Transverse colon (tissue), 4 donors: Measurements from ENCODE around the gene MAGI1. TPM values are rescaled to one million over a fixed set of nuclear protein-coding genes. Genes with fewer than 3 reads are reported as not detected.

Experiments
- DNase-seq: peaks from one replicate; pipeline ENCODE4 v3.0.0-alpha.2; 2019
- H3K27ac ChIP-seq, 4 donors: fragments of 200-600 bp; sonication (generic); 2 replicates each; pipeline ENCODE4 v1.5.1; 2016 to 2018; ENCODE audit warnings: inconsistent platforms in 4 of 4
- H3K27me3 ChIP-seq: fragments of 200-600 bp; sonication (generic); 2 replicates; pipeline ENCODE4 v1.5.1; 2017; ENCODE audit warnings: inconsistent platforms
- H3K36me3 ChIP-seq, 4 donors: fragments of 200-600 bp; sonication (generic); 2 replicates each; pipeline ENCODE4 v1.5.1; 2017 to 2019; ENCODE audit warnings: inconsistent platforms in 4 of 4
- H3K4me1 ChIP-seq, 4 donors: fragments of 200-600 bp; sonication (generic); 2 replicates each; pipeline ENCODE4 v1.5.1; 2017 to 2020; ENCODE audit warnings: inconsistent platforms in 4 of 4
- H3K4me3 ChIP-seq, 4 donors: fragments of 200-600 bp; sonication (generic); 1 replicate in 1 of 4; 2 replicates in 3 of 4; pipeline versions ENCODE4 v1.5.1 to v1.6.1; 2017 to 2019; ENCODE audit warnings: inconsistent platforms in 4 of 4
- H3K9me3 ChIP-seq, 2 donors: fragments of 200-600 bp; sonication (generic); 2 replicates each; pipeline ENCODE4 v1.5.1; 2017 to 2019; ENCODE audit warnings: inconsistent platforms in 2 of 2
- CTCF ChIP-seq, 5 experiments: fragments of 200-600 bp in 3 of 5; fragments of 450-650 bp in 2 of 5; sonication (generic) in 3 of 5; IDR thresholded peaks; 1 replicate in 2 of 5; 2 replicates in 3 of 5; pipeline ENCODE4 v1.5.1; 2016 to 2017; ENCODE audit warnings: antibody characterized with exemption in 5 of 5, inconsistent platforms in 3 of 5, mild to moderate bottlenecking in 2 of 5, moderate library complexity in 1 of 5
- EP300 ChIP-seq: sonication (generic); formaldehyde crosslinking; IDR thresholded peaks from one replicate; pipeline ENCODE4 v1.6.1; 2017; ENCODE audit warnings: antibody characterized with exemption, low read depth
- POLR2A ChIP-seq: fragments of 450-650 bp; IDR thresholded peaks from one replicate; pipeline ENCODE4 v1.6.1; 2016; ENCODE audit warnings: antibody characterized with exemption, mild to moderate bottlenecking, moderate library complexity
- POLR2AphosphoS5 ChIP-seq, 3 donors: sonication (generic); formaldehyde crosslinking; IDR thresholded peaks; one replicate each; pipeline ENCODE4 v1.6.1; 2016; ENCODE audit warnings: antibody characterized with exemption in 3 of 3
- WGBS, 2 donors: methylation state at CpG; one replicate each; pipeline ENCODE4 v1.1.5; 2018; ENCODE audit warnings: low coverage in 1 of 2; 5-methylcytosine and 5-hydroxymethylcytosine counted together
- in situ Hi-C, 4 donors: fragments of 200-750 bp; cut with MboI; loops; one replicate each; pipeline versions ENCODE4 v1.15.0 to v1.15.1; 2017; ENCODE audit warnings: low sequenced_read_pairs in 3 of 4, low pct_ligation_motif_present in 1 of 4, low pct_unique_long_range_greater_than_20kb in 1 of 4
- intact Hi-C: fragments of 100-400 bp; cut with DNase I; formaldehyde crosslinking; loops from one replicate; pipeline ENCODE4 v1.15.1; 2023; ENCODE audit warnings: low total_unique reads
- total RNA-seq, 4 donors: library from RNA; depleted of rRNA; stranded (reverse); fragments of >200 nt; gene quantifications; one replicate each; pipeline ENCODE4 v1.1.0, GENCODE V29; 2016

The MAGI1 gene
- total RNA-seq, 4 donors from 2014 or later: 50.8 to 190 (median 67.4) TPM

- no peak for DNase-seq
- TF ChIP-seq POLR2AphosphoS5 (IDR thresholded peaks at IDR 0.05): no peak
- TF ChIP-seq CTCF (IDR thresholded peaks at IDR 0.05): peak; percentile 40 to 77 (median 68)
- Histone ChIP-seq H3K9me3 (no peaks in the 10 kb centered on the region), H3K27me3 (no peaks in the 10 kb centered on the region), H3K4me1 (peaks cover 0 to 24% (median 11%) of the 10 kb centered on the region in 4 donors), H3K36me3 (no peaks in the 10 kb centered on the region), H3K27ac (no peak overlapping the region), H3K4me3 (no peak overlapping the region)
- intact Hi-C loops (no loop called here), in situ Hi-C loops (loop anchor here (25.0 kb wide), 2 partner anchors 295 to 1195 kb away; no protein-coding TSS in a partner anchor)
- 27 to 43% methylated on average over 4 to 6 of the region's 6 CpGs for WGBS, 2 donors
These were observed 306.4 kb downstream of the MAGI1 start for GRCh38 chr3:65732051-65732935.

- no peak for DNase-seq
- H3K27me3 ChIP-seq: no peaks in the 10 kb centered on the region
- peaks cover 0 to 24% (median 11%) of the 10 kb centered on the region in 4 donors for H3K4me1 ChIP-seq
- H3K9me3 ChIP-seq: no peaks in the 10 kb centered on the region
- in situ Hi-C loops: loop anchor here (25.0 kb wide), 2 partner anchors 293 to 1193 kb away; no protein-coding TSS in a partner anchor
- H3K36me3 ChIP-seq: no peaks in the 10 kb centered on the region
- no peak overlapping the region for H3K4me3 ChIP-seq
- 90 to 100% methylated on average over 1 to 7 of the region's 7 CpGs for WGBS, 2 donors
- peak overlapping the region in 1 of 4 donors; percentile 32 for H3K27ac ChIP-seq
- TF ChIP-seq POLR2A: no peak
- TF ChIP-seq CTCF (IDR thresholded peaks at IDR 0.05): no peak
- no peak for TF ChIP-seq POLR2AphosphoS5 (IDR thresholded peaks at IDR 0.05)
- no peak for TF ChIP-seq EP300
- intact Hi-C loops: no loop called here
These were observed 308.3 kb downstream of the MAGI1 start for GRCh38 chr3:65730449-65730848.

- Histone ChIP-seq H3K27me3 (no peaks in the 10 kb centered on the region), H3K4me3 (no peak overlapping the region), H3K4me1 (peaks cover 0 to 24% (median 11%) of the 10 kb centered on the region in 4 donors), H3K27ac (peak overlapping the region in 3 of 4 donors; percentile 18 to 32 (median 19)), H3K9me3 (no peaks in the 10 kb centered on the region), H3K36me3 (no peaks in the 10 kb centered on the region)
- intact Hi-C loops (no loop called here), in situ Hi-C loops (loop anchor here (25.0 kb wide), 2 partner anchors 293 to 1193 kb away; no protein-coding TSS in a partner anchor)
- no peak for TF ChIP-seq POLR2AphosphoS5 (IDR thresholded peaks at IDR 0.05)
- TF ChIP-seq CTCF (IDR thresholded peaks at IDR 0.05): no peak
- TF ChIP-seq EP300: no peak
- no peak for TF ChIP-seq POLR2A
- no peak for DNase-seq
These were observed 308.7 kb downstream of the MAGI1 start for GRCh38 chr3:65729973-65730372.

GRCh38 chr3:65729555-65729954 is 309.2 kb downstream of the MAGI1 start:
- in situ Hi-C loops (loop anchor here (25.0 kb wide), 2 partner anchors 292 to 1192 kb away; no protein-coding TSS in a partner anchor), intact Hi-C loops (no loop called here)
- TF ChIP-seq EP300 (no peak), CTCF (IDR thresholded peaks at IDR 0.05) (no peak), POLR2AphosphoS5 (IDR thresholded peaks at IDR 0.05) (no peak), POLR2A (no peak)
- no peaks in the 10 kb centered on the region for H3K9me3 ChIP-seq
- WGBS, 2 donors: 16 to 24% methylated on average over 2 of the region's 2 CpGs
- H3K4me3 ChIP-seq: no peak overlapping the region
- DNase-seq: no peak
- no peaks in the 10 kb centered on the region for H3K36me3 ChIP-seq
- H3K27ac ChIP-seq: peak overlapping the region in 3 of 4 donors; percentile 18 to 32 (median 19)
- H3K4me1 ChIP-seq: peaks cover 0 to 24% (median 11%) of the 10 kb centered on the region in 4 donors
- no peaks in the 10 kb centered on the region for H3K27me3 ChIP-seq
